Activated CD4-positive, alpha-beta T cell treated with anti-CD3 and anti-CD28 coated beads, Interleukin-2, amount 10 ng/mL, durations not matched to agents 24 days and 14 days (primary cell): ENCODE measurements around the gene SHC2. TPM values are rescaled to one million over a fixed set of nuclear protein-coding genes. Genes with fewer than 3 reads are reported as not detected.

Source experiments
- DNase-seq: peaks from one replicate; pipeline ENCODE4 v3.0.0; 2022
- H3K27ac Mint-ChIP-seq: one replicate; pipeline ENCODE4 v1.8.0; 2022; ENCODE audit warnings: mild to moderate bottlenecking, mixed read lengths
- H3K27me3 Mint-ChIP-seq: one replicate; pipeline ENCODE4 v1.8.0; 2022; ENCODE audit warnings: mixed read lengths
- H3K36me3 Mint-ChIP-seq: one replicate; pipeline ENCODE4 v1.8.0; 2022; ENCODE audit warnings: low read depth, mild to moderate bottlenecking, mixed read lengths
- H3K4me1 Mint-ChIP-seq: one replicate; pipeline ENCODE4 v1.8.0; 2021; ENCODE audit warnings: mixed read lengths
- H3K4me3 Mint-ChIP-seq: one replicate; pipeline ENCODE4 v1.8.0; 2022; ENCODE audit warnings: mild to moderate bottlenecking, moderate library complexity, mixed read lengths
- H3K9me3 Mint-ChIP-seq: one replicate; pipeline ENCODE4 v1.8.0; 2021; ENCODE audit warnings: mixed read lengths
- intact Hi-C: fragments of 100-400 bp; cut with micrococcal nuclease; formaldehyde crosslinking; loops from one replicate; pipeline ENCODE4 v1.15.1; 2023
- total RNA-seq: library from RNA; stranded (reverse); gene quantifications from 2 replicates; pipeline ENCODE4 v1.2.3, GENCODE V29; 2022

Gene SHC2
- total RNA-seq, 1 donor from 2014 or later, result not detected

- no peak for DNase-seq
- Mint-ChIP-seq H3K9me3 (no peaks in the 10 kb centered on the region), H3K27me3 (no peaks in the 10 kb centered on the region), H3K4me3 (no peak overlapping the region), H3K27ac (no peak overlapping the region), H3K36me3 (no peaks in the 10 kb centered on the region), H3K4me1 (no peaks in the 10 kb centered on the region)
- intact Hi-C loops, result no loop called here
These were observed 93.9 kb downstream of the SHC2 start for GRCh38 chr19:366951-367350.

Other genes with a start within 250 kb of the SHC2 start
- 0.07 and 0.24 TPM in 2 replicates for gene PLPP2, start 169.6 kb downstream of the SHC2 start, total RNA-seq
- 27.6 and 32.0 TPM in 2 replicates for gene MIER2, start 116.2 kb downstream of the SHC2 start, total RNA-seq
- 0.07 and 0.17 TPM in 2 replicates for gene C2CD4C, start 51.9 kb downstream of the SHC2 start, total RNA-seq
- gene MADCAM1, start 35.5 kb upstream of the SHC2 start, total RNA-seq, result 0.14 and 0.19 TPM in 2 replicates
- 13.5 and 15.6 TPM in 2 replicates for gene TPGS1, start 46.5 kb upstream of the SHC2 start, total RNA-seq
- 52.8 and 55.0 TPM in 2 replicates for gene CDC34, start 70.7 kb upstream of the SHC2 start, total RNA-seq
- gene GZMM, start 83.0 kb upstream of the SHC2 start, total RNA-seq, result 37.6 and 40.9 TPM in 2 replicates
- gene BSG, start 111.6 kb upstream of the SHC2 start, total RNA-seq, result 291 and 297 TPM in 2 replicates
- 1.1 TPM in 2 replicates for gene HCN2, start 128.8 kb upstream of the SHC2 start, total RNA-seq
- 103 and 104 TPM in 2 replicates for gene POLRMT, start 172.5 kb upstream of the SHC2 start, total RNA-seq
- not detected in 2 replicates for gene FGF22, start 178.8 kb upstream of the SHC2 start, total RNA-seq
- gene RNF126, start 202.2 kb upstream of the SHC2 start, total RNA-seq, result 109 and 110 TPM in 2 replicates
- gene FSTL3, start 215.4 kb upstream of the SHC2 start, total RNA-seq, result 7.2 and 7.7 TPM in 2 replicates
- not detected in 2 replicates for gene PRSS57, start 234.4 kb upstream of the SHC2 start, total RNA-seq
- 0.24 TPM in 1 of 2 replicates, not detected in the other for gene PALM, start 247.9 kb upstream of the SHC2 start, total RNA-seq